Middle frontal gyrus (tissue), 1 donor: Measurements from ENCODE around the gene KDM2A.
"Not testable (repeated sequence)": the region's sequence is repeated elsewhere in the genome, so short reads cannot be mapped to it uniquely, and the experiment has no call there.

Experiments
- DNase-seq: peaks from one replicate; pipeline ENCODE4 v3.0.0-alpha.2; 2015; ENCODE audit warnings: low spot score; ENCODE audit errors: extremely low spot score

The KDM2A gene

GRCh38 chr11:67234571-67234970 lies 115.5 kb downstream of the KDM2A start:
- DNase-seq, result not testable (repeated sequence)

GRCh38 chr11:67237574-67237973 lies 118.5 kb downstream of the KDM2A start:
- no peak for DNase-seq

- DNase-seq, result no peak
These were observed 120.1 kb downstream of the KDM2A start for GRCh38 chr11:67238894-67239782.

- DNase-seq, result peak; percentile 87
These were observed 120.9 kb downstream of the KDM2A start for GRCh38 chr11:67239783-67240575.

GRCh38 chr11:67240576-67241389 lies 121.7 kb downstream of the KDM2A start:
- DNase-seq, result no peak

- DNase-seq, result no peak
These were observed 123.5 kb downstream of the KDM2A start for GRCh38 chr11:67242548-67242947.

GRCh38 chr11:67243051-67243450 lies 124.0 kb downstream of the KDM2A start:
- no peak for DNase-seq

- no peak for DNase-seq
These were observed 126.0 kb downstream of the KDM2A start for GRCh38 chr11:67245046-67245445.

GRCh38 chr11:67247946-67248550 lies 129.0 kb downstream of the KDM2A start:
- no peak for DNase-seq

GRCh38 chr11:67248653-67249052 lies 129.6 kb downstream of the KDM2A start:
- DNase-seq, result no peak

GRCh38 chr11:67250059-67251043 lies 131.3 kb downstream of the KDM2A start:
- DNase-seq, result no peak

- DNase-seq, result no peak
These were observed 132.8 kb downstream of the KDM2A start for GRCh38 chr11:67251841-67252240.

- no peak for DNase-seq
These were observed 133.8 kb downstream of the KDM2A start for GRCh38 chr11:67252831-67253239.

GRCh38 chr11:67253872-67254624 lies 135.0 kb downstream of the KDM2A start:
- DNase-seq, result no peak

GRCh38 chr11:67254798-67255197 lies 135.7 kb downstream of the KDM2A start:
- DNase-seq, result no peak

- no peak for DNase-seq
These were observed 136.3 kb downstream of the KDM2A start for GRCh38 chr11:67255353-67255752.

- no peak for DNase-seq
These were observed 136.8 kb downstream of the KDM2A start for GRCh38 chr11:67255864-67256263.

GRCh38 chr11:67256477-67257135 lies 137.5 kb downstream of the KDM2A start:
- no peak for DNase-seq

GRCh38 chr11:67260406-67260805 lies 141.3 kb downstream of the KDM2A start:
- DNase-seq, result no peak
